DOHH2 (cell line): ENCODE data around the gene MAT1A.

Experiments
- EZH2phosphoT487 ChIP-seq: fragments of 200-600 bp; sonication (generic); IDR thresholded peaks from 2 replicates; pipeline ENCODE4 v1.6.1; 2017; ENCODE audit warnings: borderline replicate concordance, mild to moderate bottlenecking, antibody characterized with exemption, low read length, moderate library complexity, mixed read lengths
- TF ChIP-seq, protein P1 (sequence below): fragments of 200-600 bp; sonication (generic); IDR thresholded peaks from one replicate; pipeline ENCODE4 v1.5.1; 2014; ENCODE audit warnings: antibody characterized with exemption, mild to moderate bottlenecking, low read depth, low read length; ENCODE audit not compliant: poor library complexity, severe bottlenecking

GRCh38 chr10:80321183-80321582, 31.7 kb upstream of the MAT1A start:
- TF ChIP-seq, protein P1, sequence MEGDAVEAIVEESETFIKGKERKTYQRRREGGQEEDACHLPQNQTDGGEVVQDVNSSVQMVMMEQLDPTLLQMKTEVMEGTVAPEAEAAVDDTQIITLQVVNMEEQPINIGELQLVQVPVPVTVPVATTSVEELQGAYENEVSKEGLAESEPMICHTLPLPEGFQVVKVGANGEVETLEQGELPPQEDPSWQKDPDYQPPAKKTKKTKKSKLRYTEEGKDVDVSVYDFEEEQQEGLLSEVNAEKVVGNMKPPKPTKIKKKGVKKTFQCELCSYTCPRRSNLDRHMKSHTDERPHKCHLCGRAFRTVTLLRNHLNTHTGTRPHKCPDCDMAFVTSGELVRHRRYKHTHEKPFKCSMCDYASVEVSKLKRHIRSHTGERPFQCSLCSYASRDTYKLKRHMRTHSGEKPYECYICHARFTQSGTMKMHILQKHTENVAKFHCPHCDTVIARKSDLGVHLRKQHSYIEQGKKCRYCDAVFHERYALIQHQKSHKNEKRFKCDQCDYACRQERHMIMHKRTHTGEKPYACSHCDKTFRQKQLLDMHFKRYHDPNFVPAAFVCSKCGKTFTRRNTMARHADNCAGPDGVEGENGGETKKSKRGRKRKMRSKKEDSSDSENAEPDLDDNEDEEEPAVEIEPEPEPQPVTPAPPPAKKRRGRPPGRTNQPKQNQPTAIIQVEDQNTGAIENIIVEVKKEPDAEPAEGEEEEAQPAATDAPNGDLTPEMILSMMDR, result no peak
- TF ChIP-seq EZH2phosphoT487, result no peak
